ENCODE measurements around the gene NMUR2. TPM values are rescaled to one million over a fixed set of nuclear protein-coding genes. Genes with fewer than 3 reads are reported as not detected.

The NMUR2 gene
- total RNA-seq, 2 donors from 2014 or later: not detected

GRCh38 chr5:152424501-152424900, 19.4 kb upstream of the NMUR2 start:
- Histone ChIP-seq H3K4me3 (ENCODE audit: low read length) (no peak overlapping the region), H3K36me3 (ENCODE audit: control insufficient read depth, insufficient read depth, low read length) (no peaks in the 10 kb centered on the region), H3K4me1 (ENCODE audit: control insufficient read depth, insufficient read depth, low read length) (no peaks in the 10 kb centered on the region), H3K27ac (ENCODE audit: low read depth, low read length) (no peak overlapping the region), H3K9ac (ENCODE audit: extremely low read depth, low read length, poor library complexity, severe bottlenecking) (no peak overlapping the region), H3K9me3 (ENCODE audit: control insufficient read depth, low read length) (no peaks in the 10 kb centered on the region), H3K27me3 (ENCODE audit: control insufficient read depth, insufficient read depth, low read length, poor library complexity, severe bottlenecking) (peaks cover 3% of the 10 kb centered on the region)
- Mint-ChIP-seq H3K36me3 (ENCODE audit: low read depth) (no peaks in the 10 kb centered on the region), H3K27ac (no peak overlapping the region), H3K9me3 (no peaks in the 10 kb centered on the region), H3K27me3 (ENCODE audit: insufficient read depth) (no peaks in the 10 kb centered on the region), H3K4me1 (no peaks in the 10 kb centered on the region), H3K4me3 (no peak overlapping the region)
- no peak for DNase-seq
- 91% methylated on average over 2 of the region's 2 CpGs; no CpG with 5 or more reads in 1 of the 2 experiments for WGBS, 2 experiments (ENCODE audit: insufficient coverage in 1 of 2, insufficient read length in 1 of 2)
- TF ChIP-seq, protein P1, sequence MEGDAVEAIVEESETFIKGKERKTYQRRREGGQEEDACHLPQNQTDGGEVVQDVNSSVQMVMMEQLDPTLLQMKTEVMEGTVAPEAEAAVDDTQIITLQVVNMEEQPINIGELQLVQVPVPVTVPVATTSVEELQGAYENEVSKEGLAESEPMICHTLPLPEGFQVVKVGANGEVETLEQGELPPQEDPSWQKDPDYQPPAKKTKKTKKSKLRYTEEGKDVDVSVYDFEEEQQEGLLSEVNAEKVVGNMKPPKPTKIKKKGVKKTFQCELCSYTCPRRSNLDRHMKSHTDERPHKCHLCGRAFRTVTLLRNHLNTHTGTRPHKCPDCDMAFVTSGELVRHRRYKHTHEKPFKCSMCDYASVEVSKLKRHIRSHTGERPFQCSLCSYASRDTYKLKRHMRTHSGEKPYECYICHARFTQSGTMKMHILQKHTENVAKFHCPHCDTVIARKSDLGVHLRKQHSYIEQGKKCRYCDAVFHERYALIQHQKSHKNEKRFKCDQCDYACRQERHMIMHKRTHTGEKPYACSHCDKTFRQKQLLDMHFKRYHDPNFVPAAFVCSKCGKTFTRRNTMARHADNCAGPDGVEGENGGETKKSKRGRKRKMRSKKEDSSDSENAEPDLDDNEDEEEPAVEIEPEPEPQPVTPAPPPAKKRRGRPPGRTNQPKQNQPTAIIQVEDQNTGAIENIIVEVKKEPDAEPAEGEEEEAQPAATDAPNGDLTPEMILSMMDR (conservative IDR thresholded peaks at IDR 0.05): no peak

DNA sequence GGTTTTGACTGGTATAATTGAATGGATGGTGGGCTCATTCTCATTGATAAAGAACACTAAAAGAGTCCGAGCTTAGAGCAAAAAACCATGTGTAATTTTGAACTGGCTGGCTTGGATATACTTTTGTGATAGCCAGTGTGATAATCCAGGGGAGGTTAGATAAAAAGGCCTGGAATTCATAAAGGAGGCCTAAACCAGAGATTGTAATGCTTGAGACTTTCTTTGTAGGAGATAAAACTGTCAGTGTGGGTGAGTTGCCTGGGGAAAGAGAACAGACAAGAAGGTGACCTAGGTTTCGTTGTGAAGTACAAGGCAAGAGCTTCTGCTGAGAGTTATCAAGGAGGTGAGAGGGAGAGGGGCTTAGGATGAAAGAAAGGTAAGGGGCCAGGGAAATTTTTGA, 17.0 kb upstream of the NMUR2 start:
- Histone ChIP-seq H3K4me1 (ENCODE audit: control insufficient read depth, insufficient read depth, low read length) (no peaks in the 10 kb centered on the region), H3K36me3 (ENCODE audit: control insufficient read depth, insufficient read depth, low read length) (no peaks in the 10 kb centered on the region), H3K9ac (ENCODE audit: extremely low read depth, low read length, poor library complexity, severe bottlenecking) (no peak overlapping the region), H3K27ac (ENCODE audit: low read depth, low read length) (no peak overlapping the region), H3K9me3 (ENCODE audit: control insufficient read depth, low read length) (no peaks in the 10 kb centered on the region), H3K27me3 (ENCODE audit: control insufficient read depth, insufficient read depth, low read length, poor library complexity, severe bottlenecking) (peaks cover 3% of the 10 kb centered on the region), H3K4me3 (ENCODE audit: low read length) (no peak overlapping the region)
- H3K27me3 Mint-ChIP-seq (ENCODE audit: insufficient read depth): peaks cover 2% of the 10 kb centered on the region
- no peaks in the 10 kb centered on the region for H3K9me3 Mint-ChIP-seq
- WGBS, 2 experiments (ENCODE audit: insufficient coverage in 1 of 2, insufficient read length in 1 of 2): 83 to 90% methylated on average over 2 of the region's 2 CpGs
- H3K27ac Mint-ChIP-seq: no peak overlapping the region
- TF ChIP-seq, protein P1 (conservative IDR thresholded peaks at IDR 0.05): no peak
- no peak overlapping the region for H3K4me3 Mint-ChIP-seq
- H3K4me1 Mint-ChIP-seq: no peaks in the 10 kb centered on the region
- H3K36me3 Mint-ChIP-seq (ENCODE audit: low read depth): no peaks in the 10 kb centered on the region
- no peak for DNase-seq

- Mint-ChIP-seq H3K27me3 (ENCODE audit: insufficient read depth) (no peaks in the 10 kb centered on the region), H3K36me3 (ENCODE audit: low read depth) (no peaks in the 10 kb centered on the region), H3K27ac (no peak overlapping the region), H3K4me1 (no peaks in the 10 kb centered on the region), H3K9me3 (peaks cover 9% of the 10 kb centered on the region), H3K4me3 (no peak overlapping the region)
- H3K9me3 ChIP-seq (ENCODE audit: control insufficient read depth, low read length): no peaks in the 10 kb centered on the region
- no peak overlapping the region for H3K9ac ChIP-seq (ENCODE audit: extremely low read depth, low read length, poor library complexity, severe bottlenecking)
- TF ChIP-seq, protein P1 (conservative IDR thresholded peaks at IDR 0.05): no peak
- H3K4me1 ChIP-seq (ENCODE audit: control insufficient read depth, insufficient read depth, low read length): no peaks in the 10 kb centered on the region
- H3K4me3 ChIP-seq (ENCODE audit: low read length): no peak overlapping the region
- DNase-seq: no peak
- H3K27ac ChIP-seq (ENCODE audit: low read depth, low read length): no peak overlapping the region
- no peaks in the 10 kb centered on the region for H3K36me3 ChIP-seq (ENCODE audit: control insufficient read depth, insufficient read depth, low read length)
- H3K27me3 ChIP-seq (ENCODE audit: control insufficient read depth, insufficient read depth, low read length, poor library complexity, severe bottlenecking): no peaks in the 10 kb centered on the region
- 100% methylated on average over 1 of the region's 1 CpG; no CpG with 5 or more reads in 1 of the 2 experiments for WGBS, 2 experiments (ENCODE audit: insufficient coverage in 1 of 2, insufficient read length in 1 of 2)
Measured at GRCh38 chr5:152412129-152412528, 7.0 kb upstream of the NMUR2 start.
